Neural cell (in vitro differentiated cells): Measurements from ENCODE around the gene USP15. TPM values are rescaled to one million over a fixed set of nuclear protein-coding genes. Genes with fewer than 3 reads are reported as not detected.

Experiments used
- H2AFZ ChIP-seq: fragments of 200-600, 300-800 bp; sonication (generic), shearing (Covaris generic); 2 replicates; pipeline ENCODE4 v1.6.0; 2014; ENCODE audit warnings: low read depth, mild to moderate bottlenecking, antibody characterized with exemption, low read length, moderate library complexity
- H3F3A ChIP-seq: fragments of 200-600 bp; shearing (Covaris generic); 2 replicates; pipeline ENCODE4 v1.6.1; 2016; ENCODE audit warnings: mild to moderate bottlenecking, moderate library complexity, mixed read lengths, antibody characterized with exemption, low read length; ENCODE audit not compliant: insufficient read depth, poor library complexity, severe bottlenecking
- H3K27ac ChIP-seq: fragments of 200-600, 300-800 bp; sonication (generic), shearing (Covaris generic); 2 replicates; pipeline ENCODE4 v1.5.1; 2014; ENCODE audit warnings: mild to moderate bottlenecking, low read length, moderate library complexity
- H3K27me3 ChIP-seq: fragments of 300-800, 200-600 bp; sonication (generic), shearing (Covaris generic); 2 replicates; pipeline ENCODE4 v1.6.0; 2014; ENCODE audit warnings: mild to moderate bottlenecking, low read depth, low read length, moderate library complexity; ENCODE audit not compliant: insufficient read depth
- H3K36me3 ChIP-seq: fragments of 300-800, 200-600 bp; sonication (generic), shearing (Covaris generic); 2 replicates; pipeline ENCODE4 v1.5.1; 2014; ENCODE audit warnings: mild to moderate bottlenecking, antibody characterized with exemption, low read length, moderate library complexity; ENCODE audit not compliant: insufficient read depth
- H3K4me2 ChIP-seq: fragments of 300-800, 200-600 bp; sonication (generic), shearing (Covaris generic); 2 replicates; pipeline ENCODE4 v1.6.0; 2014; ENCODE audit warnings: mild to moderate bottlenecking, low read length
- H3K4me3 ChIP-seq: fragments of 300-800, 200-600 bp; sonication (generic), shearing (Covaris generic); 2 replicates; pipeline ENCODE4 v1.5.1; 2014; ENCODE audit warnings: mild to moderate bottlenecking, low read length, moderate library complexity
- H3K79me2 ChIP-seq: fragments of 200-600 bp; shearing (Covaris generic); replicated peaks from 2 replicates; pipeline ENCODE4 v1.6.0; 2014; ENCODE audit warnings: mild to moderate bottlenecking, low read length, moderate library complexity; ENCODE audit not compliant: insufficient read depth
- H3K9ac ChIP-seq: fragments of 300-800, 200-600 bp; sonication (generic), shearing (Covaris generic); 2 replicates; pipeline ENCODE4 v1.6.1; 2016; ENCODE audit warnings: mild to moderate bottlenecking, low read length, mixed read lengths
- H3K9me2 ChIP-seq: fragments of 200-600 bp; shearing (Covaris generic); 2 replicates; pipeline ENCODE4 v1.6.1; 2016; ENCODE audit warnings: mild to moderate bottlenecking, low read length, mixed read lengths; ENCODE audit not compliant: insufficient read depth
- H3K9me3 ChIP-seq: fragments of 200-600, 300-800 bp; sonication (generic), shearing (Covaris generic); 2 replicates; pipeline ENCODE4 v1.6.1; 2016; ENCODE audit warnings: mild to moderate bottlenecking, mixed run types, low read length, moderate library complexity, mixed read lengths
- H4K20me1 ChIP-seq: fragments of 200-600 bp; shearing (Covaris generic); 2 replicates; pipeline ENCODE4 v1.6.1; 2016; ENCODE audit warnings: mild to moderate bottlenecking, mixed run types; ENCODE audit not compliant: insufficient read depth
- CTCF ChIP-seq: fragments of 450-650 bp; IDR thresholded peaks from 2 replicates; pipeline ENCODE4 v1.5.1; 2014; ENCODE audit warnings: antibody characterized with exemption, mild to moderate bottlenecking, moderate library complexity; ENCODE audit not compliant: poor library complexity, severe bottlenecking
- EP300 ChIP-seq: fragments of 450-650 bp; conservative IDR thresholded peaks from 2 replicates; pipeline ENCODE4 v1.6.1; 2014; ENCODE audit warnings: antibody characterized with exemption, mild to moderate bottlenecking, moderate library complexity; ENCODE audit not compliant: poor library complexity, severe bottlenecking
- EZH2 ChIP-seq: fragments of 200-600, 300-800 bp; shearing (Covaris generic), sonication (generic); IDR thresholded peaks from 2 replicates; pipeline ENCODE4 v1.6.1; 2014; ENCODE audit warnings: antibody characterized with exemption, low read length, borderline replicate concordance, mild to moderate bottlenecking; ENCODE audit not compliant: insufficient read depth, poor library complexity, severe bottlenecking
- MXI1 ChIP-seq: fragments of 450-650 bp; conservative IDR thresholded peaks from 2 replicates; pipeline ENCODE4 v1.6.1; 2014; ENCODE audit warnings: antibody characterized with exemption, mild to moderate bottlenecking; ENCODE audit not compliant: poor library complexity, severe bottlenecking
- POLR2AphosphoS5 ChIP-seq: IDR thresholded peaks from 2 replicates; pipeline ENCODE4 v1.6.1; 2012
- RAD21 ChIP-seq: fragments of 450-650 bp; conservative IDR thresholded peaks from 2 replicates; pipeline ENCODE4 v1.6.1; 2014; ENCODE audit warnings: antibody characterized with exemption, mild to moderate bottlenecking, moderate library complexity
- REST ChIP-seq: IDR thresholded peaks from 2 replicates; pipeline ENCODE4 v1.6.1; 2012; ENCODE audit warnings: borderline replicate concordance
- SMC3 ChIP-seq: fragments of 450-650 bp; conservative IDR thresholded peaks from 2 replicates; pipeline ENCODE4 v1.6.1; 2014; ENCODE audit warnings: antibody characterized with exemption, mild to moderate bottlenecking, moderate library complexity; ENCODE audit not compliant: poor library complexity
- TAF1 ChIP-seq: IDR thresholded peaks from 2 replicates; pipeline ENCODE4 v1.6.1; 2012; ENCODE audit warnings: low read depth
- polyA plus RNA-seq: library from polyadenylated mRNA; depleted of rRNA; stranded (reverse); fragments of >200 nt; gene quantifications from 2 replicates; pipeline ENCODE4 v1.2.3, GENCODE V29; 2014

USP15 gene
- polyA plus RNA-seq, 1 donor from 2014 or later: 113 TPM

GRCh38 chr12:62396750-62397149 is 136.5 kb downstream of the USP15 start:
- Histone ChIP-seq H3K4me2 (no peak overlapping the region), H3K36me3 (peaks cover 6% of the 10 kb centered on the region), H4K20me1 (no peaks in the 10 kb centered on the region), H3K9ac (no peak overlapping the region), H2AFZ (no peak overlapping the region), H3K9me2 (no peaks in the 10 kb centered on the region), H3F3A (no peaks in the 10 kb centered on the region), H3K79me2 (no peaks in the 10 kb centered on the region), H3K27ac (no peak overlapping the region), H3K4me3 (no peak overlapping the region), H3K9me3 (no peaks in the 10 kb centered on the region), H3K27me3 (no peaks in the 10 kb centered on the region)
- no peak for TF ChIP-seq EP300
- no peak for TF ChIP-seq REST
- no peak for TF ChIP-seq POLR2AphosphoS5
- TF ChIP-seq RAD21: no peak
- no peak for TF ChIP-seq TAF1
- TF ChIP-seq CTCF: no peak
- TF ChIP-seq MXI1: no peak
- TF ChIP-seq EZH2: no peak
- TF ChIP-seq SMC3: no peak

- Histone ChIP-seq H3K79me2 (no peaks in the 10 kb centered on the region), H3K27me3 (no peaks in the 10 kb centered on the region), H3F3A (no peaks in the 10 kb centered on the region), H3K9ac (no peak overlapping the region), H3K9me3 (no peaks in the 10 kb centered on the region), H3K9me2 (no peaks in the 10 kb centered on the region), H3K4me2 (no peak overlapping the region), H3K4me3 (no peak overlapping the region), H4K20me1 (no peaks in the 10 kb centered on the region), H3K36me3 (no peaks in the 10 kb centered on the region), H2AFZ (no peak overlapping the region), H3K27ac (no peak overlapping the region)
- no peak for TF ChIP-seq SMC3
- no peak for TF ChIP-seq EP300
- TF ChIP-seq EZH2: no peak
- no peak for TF ChIP-seq POLR2AphosphoS5
- no peak for TF ChIP-seq TAF1
- TF ChIP-seq RAD21: no peak
- TF ChIP-seq MXI1: no peak
- TF ChIP-seq REST: no peak
- no peak for TF ChIP-seq CTCF
Observed at GRCh38 chr12:62400135-62400534, 139.9 kb downstream of the USP15 start.
